OCI-LY1 (cell line): ENCODE measurements around the gene TMEM62.

Experiments used
- CTCF ChIP-seq: fragments of 200-600 bp; sonication (generic), shearing (Covaris generic); IDR thresholded peaks from 2 replicates; pipeline ENCODE4 v1.5.1; 2017; ENCODE audit warnings: mild to moderate bottlenecking, antibody characterized with exemption, low read length, moderate library complexity, mixed read lengths
- EZH2 ChIP-seq: fragments of 200-600 bp; sonication (generic), shearing (Covaris generic); IDR thresholded peaks from 2 replicates; pipeline ENCODE4 v1.8.0; 2017; ENCODE audit warnings: borderline replicate concordance, mixed run types, mild to moderate bottlenecking, antibody characterized with exemption, low read length, moderate library complexity, mixed read lengths

DNA sequence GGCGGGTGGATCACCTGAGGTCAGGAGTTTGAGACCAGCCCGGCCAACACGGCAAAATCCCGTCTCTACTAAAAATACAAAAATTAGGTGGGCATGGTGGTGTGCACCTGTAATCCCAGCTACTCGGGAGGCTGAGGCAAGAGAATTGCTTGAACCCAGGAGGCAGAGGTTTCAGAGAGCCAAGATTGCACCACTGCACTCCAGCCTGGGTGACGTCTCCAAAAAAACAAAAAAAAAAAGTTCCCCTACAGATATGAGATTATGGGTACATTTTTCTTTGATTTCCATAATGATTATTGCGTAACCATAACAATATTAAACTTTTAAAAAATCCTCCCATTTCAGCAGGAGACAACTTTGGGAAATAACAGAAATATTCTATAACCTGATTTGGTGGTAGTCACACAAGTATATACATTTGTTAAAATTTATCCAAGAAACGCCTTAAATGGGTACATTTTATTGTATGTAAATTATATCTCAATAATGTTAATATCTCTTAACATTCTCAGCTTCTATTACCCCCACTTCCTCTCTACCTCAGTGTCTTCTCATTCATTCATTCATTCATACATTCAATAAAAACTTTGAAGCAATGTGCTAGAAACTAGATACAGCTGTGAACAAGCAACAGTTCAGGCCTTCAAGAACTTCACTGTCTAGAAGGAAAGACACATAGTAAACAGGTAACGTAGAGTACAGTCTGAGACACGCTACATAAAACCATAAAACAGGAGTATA is 34.1 kb upstream of the TMEM62 start:
- TF ChIP-seq EZH2 (no peak), CTCF (no peak)
